Measurements from ENCODE around the gene SENP7. TPM values are rescaled to one million over a fixed set of nuclear protein-coding genes. Genes with fewer than 3 reads are reported as not detected.
A peak's percentile ranks its signal among the peaks of the same experiment; 100 is the strongest.
"Not testable (repeated sequence)": the region's sequence is repeated elsewhere in the genome, so short reads cannot be mapped to it uniquely, and the experiment has no call there.

The SENP7 gene
- total RNA-seq = 56.2 to 59.1 TPM (median 56.3 TPM) in 3 replicates

- H3K4me1 Mint-ChIP-seq = peaks cover 33% of the 10 kb centered on the region
- peak within 1 kb of the TSS; percentile 99 for H3K27ac Mint-ChIP-seq
- peak within 1 kb of the TSS; percentile 96 for H3K4me3 Mint-ChIP-seq
Measured at GRCh38 chr3:101512646-101513418, at the start of gene SENP7. Gene SENP7 (minus strand): TSS chr3:101513212. CDS start chr3:101513130, 82 bp downstream.

DNA sequence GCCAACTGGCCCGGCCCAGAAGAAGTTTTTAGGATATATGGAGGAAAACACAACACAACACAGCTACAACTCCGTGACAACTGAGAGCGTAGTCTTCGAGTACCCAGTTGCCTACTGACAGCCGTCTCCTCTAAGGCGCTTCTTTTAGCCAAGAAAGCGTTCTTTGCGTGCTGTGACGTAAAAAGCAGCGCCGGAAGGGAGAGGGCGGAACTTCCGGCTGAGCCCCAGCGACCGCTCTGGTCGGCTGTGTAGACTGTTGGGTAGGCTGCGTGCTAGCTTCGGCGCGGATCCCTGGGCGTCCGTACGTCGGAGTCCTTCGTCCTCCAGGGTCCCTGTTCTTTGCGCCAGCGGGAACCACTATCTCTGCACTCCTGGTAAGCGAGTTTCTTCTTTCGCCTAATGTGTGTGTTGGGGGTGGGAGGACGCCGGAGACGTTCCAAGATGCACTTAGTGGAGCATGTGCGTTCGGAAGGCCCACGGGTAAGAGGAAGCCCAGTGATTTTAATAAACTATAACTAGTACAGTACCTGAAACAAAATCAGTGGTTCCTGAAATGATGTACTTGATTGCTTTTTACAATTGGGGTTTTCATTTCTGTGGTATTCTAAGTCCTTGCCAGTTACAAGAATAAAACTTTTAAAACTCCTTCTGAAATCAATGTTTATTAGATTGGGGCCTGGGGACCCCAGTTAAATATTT is 48.8 kb upstream of the SENP7 start, which contains the start of gene TRMT10C:
Gene TRMT10C, plus strand, starts transcription at position 239 of the 699 bp plus-strand sequence. CDS start 2,914 bp downstream, outside the sequence.
- peak within 1 kb of the TSS; percentile 95 for H3K4me3 Mint-ChIP-seq
- H3K36me3 Mint-ChIP-seq = peaks cover 20% of the 10 kb centered on the region
- no peak for TF ChIP-seq CTCF (IDR thresholded peaks at IDR 0.05; ENCODE audit: unreplicated experiment)
- H3K4me1 Mint-ChIP-seq = peaks cover 16% of the 10 kb centered on the region
- peak; percentile 71 to 86 for DNase-seq (ENCODE audit: low spot score in 2 of 2, unreplicated experiment in 2 of 2)
- no peaks in the 10 kb centered on the region for H3K9me3 Mint-ChIP-seq
- H3K27ac Mint-ChIP-seq = peak within 1 kb of the TSS; percentile 98
- H3K27me3 Mint-ChIP-seq (ENCODE audit: low read depth) = peaks cover 6% of the 10 kb centered on the region

More at GRCh38 chr3:101512646-101513418, at the start of gene SENP7:
- H3K9me3 Mint-ChIP-seq = no peaks in the 10 kb centered on the region
- peak; percentile 67 to 85 for DNase-seq (ENCODE audit: low spot score in 2 of 2, unreplicated experiment in 2 of 2)
- H3K27me3 Mint-ChIP-seq (ENCODE audit: low read depth) = peaks cover 2% of the 10 kb centered on the region
- TF ChIP-seq CTCF (IDR thresholded peaks at IDR 0.05; ENCODE audit: unreplicated experiment) = no peak
- H3K36me3 Mint-ChIP-seq = peaks cover 7% of the 10 kb centered on the region

DNA sequence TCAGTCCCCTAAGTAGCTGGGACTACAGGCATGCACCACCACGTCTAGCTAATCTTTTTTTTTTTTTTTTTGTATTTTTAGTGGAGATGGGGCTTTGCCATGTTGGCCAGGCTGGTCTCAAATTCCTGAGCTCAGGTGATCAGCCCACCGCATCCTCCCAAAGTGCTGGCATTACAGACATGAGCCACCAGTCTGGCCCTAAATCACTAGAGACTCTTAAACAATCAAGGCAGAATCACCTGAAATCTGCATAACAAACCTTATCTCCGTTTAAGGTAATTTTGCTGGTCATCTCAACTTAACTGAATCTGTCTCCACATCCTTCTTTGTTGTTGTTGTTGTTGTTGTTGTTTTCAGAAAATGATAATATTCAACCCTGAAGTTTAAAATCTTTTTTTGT is 43.1 kb upstream of the SENP7 start:
- Mint-ChIP-seq H3K4me1 (peaks cover 3% of the 10 kb centered on the region), H3K4me3 (no peak overlapping the region), H3K9me3 (no peaks in the 10 kb centered on the region), H3K36me3 (no peaks in the 10 kb centered on the region), H3K27ac (no peak overlapping the region), H3K27me3 (ENCODE audit: low read depth) (peaks cover 24% of the 10 kb centered on the region)
- TF ChIP-seq CTCF (IDR thresholded peaks at IDR 0.05; ENCODE audit: unreplicated experiment) = no peak
- DNase-seq (ENCODE audit: low spot score in 2 of 2, unreplicated experiment in 2 of 2) = no peak

DNA sequence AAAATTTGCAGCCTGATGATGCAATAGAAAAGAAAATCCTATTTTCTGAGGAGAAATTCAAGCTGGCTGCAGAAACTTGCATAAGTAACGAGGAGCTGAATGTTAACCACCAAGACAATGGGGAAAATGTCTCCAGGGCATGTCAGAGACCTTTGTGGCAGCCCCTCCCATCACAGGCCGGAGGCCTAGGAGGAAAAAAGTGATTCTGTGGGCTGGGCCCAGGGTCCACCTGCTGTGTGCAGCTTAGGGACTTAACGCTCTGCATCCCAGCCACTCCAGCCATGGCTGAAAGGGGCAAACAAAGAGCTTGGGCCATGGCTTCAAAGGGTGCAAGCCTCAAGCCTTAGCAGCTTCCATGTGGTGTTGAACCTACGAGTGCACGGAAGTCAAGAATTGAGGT is 40.4 kb upstream of the SENP7 start:
- not testable (repeated sequence) for H3K36me3 Mint-ChIP-seq; H3K4me3 Mint-ChIP-seq; DNase-seq (ENCODE audit: low spot score in 2 of 2, unreplicated experiment in 2 of 2); H3K9me3 Mint-ChIP-seq; H3K27ac Mint-ChIP-seq; H3K4me1 Mint-ChIP-seq
- peaks cover 20% of the 10 kb centered on the region for H3K27me3 Mint-ChIP-seq (ENCODE audit: low read depth)

DNA sequence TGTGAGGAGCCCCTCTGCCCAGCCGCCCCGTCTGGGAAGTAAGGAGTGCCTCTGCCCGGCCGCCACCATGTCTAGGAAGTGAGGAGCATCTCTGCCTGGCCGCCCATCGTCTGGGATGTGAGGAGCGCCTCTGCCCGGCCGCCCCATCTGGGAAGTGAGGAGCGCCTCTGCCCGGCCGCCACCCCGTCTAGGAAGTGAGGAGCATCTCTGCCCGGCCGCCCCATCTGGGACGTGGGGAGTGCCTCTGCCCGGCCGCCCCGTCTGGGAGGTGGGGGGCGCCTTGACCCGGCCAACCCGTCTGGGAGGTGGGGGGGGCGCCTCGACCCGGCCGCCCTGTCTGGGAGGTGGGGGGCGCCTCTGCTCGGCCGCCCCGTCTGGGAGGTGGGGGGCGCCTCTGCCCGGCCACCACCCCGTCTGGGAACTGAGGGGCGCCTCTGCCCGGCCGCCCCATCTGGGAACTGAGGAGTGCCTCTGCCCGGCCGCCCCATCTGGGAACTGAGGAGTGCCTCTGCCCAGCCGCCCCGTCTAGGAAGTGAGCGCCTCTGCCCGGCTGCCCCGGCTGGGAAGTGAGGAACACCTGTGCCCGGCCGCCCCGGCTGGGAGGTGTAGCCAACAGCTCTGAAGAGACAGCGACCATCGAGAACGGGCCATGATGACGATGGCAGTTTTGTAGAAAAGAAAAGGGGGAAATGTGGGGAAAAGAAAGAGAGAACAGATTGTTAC is 38.5 kb upstream of the SENP7 start:
- not testable (repeated sequence) for H3K4me3 Mint-ChIP-seq; DNase-seq (ENCODE audit: low spot score in 2 of 2, unreplicated experiment in 2 of 2); H3K4me1 Mint-ChIP-seq; H3K27ac Mint-ChIP-seq; H3K9me3 Mint-ChIP-seq; H3K36me3 Mint-ChIP-seq
- H3K27me3 Mint-ChIP-seq (ENCODE audit: low read depth) = peaks cover 16% of the 10 kb centered on the region

GRCh38 chr3:101549473-101549872 is 36.5 kb upstream of the SENP7 start:
- no peaks in the 10 kb centered on the region for H3K36me3 Mint-ChIP-seq
- H3K9me3 Mint-ChIP-seq = no peaks in the 10 kb centered on the region
- no peak overlapping the region for H3K4me3 Mint-ChIP-seq
- H3K27ac Mint-ChIP-seq = no peak overlapping the region
- H3K27me3 Mint-ChIP-seq (ENCODE audit: low read depth) = peaks cover 3% of the 10 kb centered on the region
- DNase-seq (ENCODE audit: low spot score in 2 of 2, unreplicated experiment in 2 of 2) = no peak
- no peak for TF ChIP-seq CTCF (IDR thresholded peaks at IDR 0.05; ENCODE audit: unreplicated experiment)
- H3K4me1 Mint-ChIP-seq = no peaks in the 10 kb centered on the region

Data from mesothelial cell of epicardium (in vitro differentiated cells).